Effector CD4-positive, alpha-beta T cell (primary cell): Measurements from ENCODE around the gene SPINK7.

Experiments
- DNase-seq: peaks from one replicate; pipeline ENCODE4 v3.0.0-alpha.2; 2020

Gene SPINK7

DNA sequence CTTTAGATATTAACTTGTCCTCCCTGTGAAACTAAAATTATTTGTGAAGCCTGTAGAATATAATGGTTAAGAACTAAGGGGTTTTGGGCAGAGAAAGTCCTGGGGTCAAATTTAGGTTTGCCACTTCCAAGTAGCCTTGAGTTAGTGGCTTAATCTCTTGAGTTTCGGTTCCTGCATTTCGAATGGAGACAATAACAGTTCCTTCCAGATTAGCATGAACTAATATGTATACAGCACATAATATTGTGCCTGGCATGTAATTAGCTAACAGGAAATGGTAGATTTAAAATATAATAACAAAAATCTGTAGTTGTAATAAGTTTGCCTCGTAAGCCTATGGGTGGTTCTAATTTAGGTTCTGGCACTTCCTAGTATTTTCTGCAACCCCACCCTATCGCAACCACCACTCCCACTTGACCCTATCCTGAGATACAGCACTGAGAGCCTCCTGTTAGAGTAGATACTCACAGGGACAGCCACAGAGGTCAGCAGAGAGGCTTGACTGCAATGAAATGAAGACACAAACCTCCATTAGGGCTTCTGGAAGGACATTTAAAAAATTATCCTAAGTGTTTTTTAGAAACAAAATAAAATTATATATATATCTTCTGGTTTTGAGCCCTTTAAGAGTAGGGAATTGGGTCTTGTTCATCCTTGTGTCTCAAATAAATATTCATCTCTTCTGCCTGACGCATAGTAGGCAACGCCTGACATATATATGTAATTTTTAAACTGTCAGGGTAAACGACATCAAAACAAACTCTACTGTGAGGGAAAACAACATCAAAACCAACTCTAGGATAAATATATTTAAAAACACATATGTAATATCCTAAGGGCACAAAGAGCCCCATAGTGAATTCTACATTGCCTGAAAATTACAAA, 31.6 kb downstream of the SPINK7 start:
- DNase-seq: no peak

GRCh38 chr5:148347706-148348105, 35.5 kb downstream of the SPINK7 start:
- no peak for DNase-seq

GRCh38 chr5:148352696-148353095, 40.5 kb downstream of the SPINK7 start:
- DNase-seq: no peak

GRCh38 chr5:148353634-148354033, 41.4 kb downstream of the SPINK7 start:
- no peak for DNase-seq

DNA sequence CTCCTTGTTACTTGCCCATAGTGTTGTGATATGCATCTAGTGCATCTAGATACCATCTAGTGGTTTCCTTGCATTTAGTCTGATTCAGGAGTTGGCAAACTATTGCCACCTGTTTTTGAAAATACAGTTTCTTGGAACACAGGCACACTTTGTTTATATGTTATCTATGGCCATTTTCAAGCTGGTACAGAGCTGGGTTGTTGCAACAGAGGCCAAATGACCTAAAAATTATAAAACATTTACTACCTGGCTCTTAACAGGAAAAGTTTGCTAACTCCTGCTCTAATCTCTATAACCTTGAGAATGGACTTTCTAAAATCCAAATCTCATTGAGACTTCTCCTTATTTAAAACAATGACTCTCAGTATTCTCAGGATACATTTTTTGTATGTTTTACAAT, 52.1 kb downstream of the SPINK7 start:
- no peak for DNase-seq
